HepG2 (cell line): ENCODE data around the gene ATF6. TPM values are rescaled to one million over a fixed set of nuclear protein-coding genes. Genes with fewer than 3 reads are reported as not detected.

Experiments used
- ARNT ChIP-seq: fragments of 450-650 bp; IDR thresholded peaks from 2 replicates; pipeline ENCODE4 v1.6.1; 2017
- CHD2 ChIP-seq: IDR thresholded peaks from 2 replicates; pipeline ENCODE4 v1.6.1; 2011; ENCODE audit warnings: low read depth, low read length, improper control_type of control experiment
- GLI4 ChIP-seq: sonication (generic); formaldehyde crosslinking; IDR thresholded peaks from 2 replicates; pipeline ENCODE4 v1.5.1; 2020; ENCODE audit warnings: missing genetic modification reagents, mild to moderate bottlenecking, moderate library complexity, borderline replicate concordance
- HDAC1 ChIP-seq: sonication (generic); formaldehyde crosslinking; IDR thresholded peaks from 2 replicates; pipeline ENCODE4 v1.5.1; 2020; ENCODE audit warnings: mild to moderate bottlenecking, missing genetic modification reagents
- HNRNPUL1 ChIP-seq: fragments of 200-400 bp; formaldehyde crosslinking; IDR thresholded peaks from 2 replicates; pipeline ENCODE4 v1.6.1; 2017; ENCODE audit warnings: low read depth, mild to moderate bottlenecking, low read length, moderate library complexity
- IKZF4 ChIP-seq: sonication (generic); formaldehyde crosslinking; IDR thresholded peaks from 2 replicates; pipeline ENCODE4 v1.5.1; 2020; ENCODE audit warnings: borderline replicate concordance, mild to moderate bottlenecking, low read depth, missing genetic modification reagents; ENCODE audit errors: not compliant biosample characterization
- NBN ChIP-seq: fragments of 450-650 bp; conservative IDR thresholded peaks from 2 replicates; pipeline ENCODE4 v1.6.1; 2017
- NR2C2 ChIP-seq: sonication (generic); formaldehyde crosslinking; IDR thresholded peaks from 2 replicates; pipeline ENCODE4 v1.4.0; 2020; ENCODE audit warnings: missing genetic modification reagents, mild to moderate bottlenecking, moderate library complexity, borderline replicate concordance
- RBM22 ChIP-seq: fragments of 200-400 bp; formaldehyde crosslinking; optimal IDR thresholded peaks from 2 replicates; pipeline ENCODE3; 2017; ENCODE audit warnings: mild to moderate bottlenecking, low read length, moderate library complexity
- SCMH1 ChIP-seq: sonication (generic); formaldehyde crosslinking; IDR thresholded peaks from 2 replicates; pipeline ENCODE4 v1.9.0; 2021; ENCODE audit warnings: missing genetic modification reagents, mild to moderate bottlenecking, borderline replicate concordance
- SMC3 ChIP-seq: IDR thresholded peaks from 2 replicates; pipeline ENCODE4 v1.6.1; 2011; ENCODE audit warnings: low read length, improper control_type of control experiment
- TGIF2 ChIP-seq: IDR thresholded peaks from 2 replicates; pipeline ENCODE4 v1.6.1; 2016; ENCODE audit warnings: control low read depth, missing compliant biosample characterization
- TOPORS ChIP-seq: sonication (generic); formaldehyde crosslinking; IDR thresholded peaks from 2 replicates; pipeline ENCODE4 v1.8.0; 2023; ENCODE audit warnings: mild to moderate bottlenecking, missing genetic modification reagents
- ZFP1 ChIP-seq: IDR thresholded peaks from 2 replicates; pipeline ENCODE4 v1.6.1; 2016
- ZNF543 ChIP-seq: sonication (generic); formaldehyde crosslinking; IDR thresholded peaks from 2 replicates; pipeline ENCODE4 v1.4.0; 2020; ENCODE audit warnings: mild to moderate bottlenecking, missing genetic modification reagents
- ZNF652 ChIP-seq: IDR thresholded peaks from 2 replicates; pipeline ENCODE4 v1.6.1; 2016; ENCODE audit warnings: low read depth, borderline replicate concordance
- ZNF792 ChIP-seq: IDR thresholded peaks from 2 replicates; pipeline ENCODE4 v1.6.1; 2016
- ZSCAN22 ChIP-seq: sonication (generic); formaldehyde crosslinking; IDR thresholded peaks from 2 replicates; pipeline ENCODE4 v1.4.0; 2020; ENCODE audit warnings: mild to moderate bottlenecking, missing genetic modification reagents
- polyA plus RNA-seq, 8 experiments: library from polyadenylated mRNA; depleted of rRNA in 3 of 8; stranded (reverse) in 7 of 8; unstranded in 1 of 8; fragments of >200 nt; fragmentation: Illumina TruSeq in 4 of 8; extraction: Trizol in 4 of 8; gene quantifications; 2 replicates each; pipeline versions ENCODE4 v1.2.1 to v1.2.3, GENCODE V29; 2011 to 2016; ENCODE audit warnings: low read depth in 4 of 8, missing spikeins in 1 of 8, mixed read lengths in 1 of 8; ENCODE audit not compliant: insufficient read depth in 1 of 8
- total RNA-seq, 5 experiments: library from RNA; depleted of rRNA; stranded (reverse); fragments of >200 nt; fragmentation: Illumina TruSeq; extraction: Trizol; gene quantifications; 2 replicates each; pipeline ENCODE4 v1.2.3, GENCODE V29; 2016; ENCODE audit warnings: low read depth in 1 of 5
- TF ChIP-seq, protein P1 (sequence below): sonication (generic); formaldehyde crosslinking; IDR thresholded peaks from 2 replicates; pipeline ENCODE4 v1.4.0; 2020; ENCODE audit warnings: low read depth, mild to moderate bottlenecking, missing genetic modification reagents
- TF ChIP-seq, protein P2 (sequence below): sonication (generic); formaldehyde crosslinking; IDR thresholded peaks from 2 replicates; pipeline ENCODE4 v1.4.0; 2020; ENCODE audit warnings: missing genetic modification reagents
- TF ChIP-seq, protein P3 (sequence below): sonication (generic); formaldehyde crosslinking; IDR thresholded peaks from 2 replicates; pipeline ENCODE4 v1.4.0; 2020; ENCODE audit warnings: mild to moderate bottlenecking, missing genetic modification reagents
- TF ChIP-seq, protein P4 (sequence below): IDR thresholded peaks from 2 replicates; pipeline ENCODE4 v1.6.1; 2016; ENCODE audit warnings: low read depth
- TF ChIP-seq, protein P5 (sequence below): sonication (generic); formaldehyde crosslinking; conservative IDR thresholded peaks from 2 replicates; pipeline ENCODE4 v1.8.0; 2022; ENCODE audit warnings: mild to moderate bottlenecking, moderate library complexity, missing genetic modification reagents

The ATF6 gene
- total and polyA plus RNA-seq, 2 of the 13 experiments (the other 11 are each of a cell fraction or from before 2014, with no cell fraction given) = 13.2 to 14.5 TPM

DNA sequence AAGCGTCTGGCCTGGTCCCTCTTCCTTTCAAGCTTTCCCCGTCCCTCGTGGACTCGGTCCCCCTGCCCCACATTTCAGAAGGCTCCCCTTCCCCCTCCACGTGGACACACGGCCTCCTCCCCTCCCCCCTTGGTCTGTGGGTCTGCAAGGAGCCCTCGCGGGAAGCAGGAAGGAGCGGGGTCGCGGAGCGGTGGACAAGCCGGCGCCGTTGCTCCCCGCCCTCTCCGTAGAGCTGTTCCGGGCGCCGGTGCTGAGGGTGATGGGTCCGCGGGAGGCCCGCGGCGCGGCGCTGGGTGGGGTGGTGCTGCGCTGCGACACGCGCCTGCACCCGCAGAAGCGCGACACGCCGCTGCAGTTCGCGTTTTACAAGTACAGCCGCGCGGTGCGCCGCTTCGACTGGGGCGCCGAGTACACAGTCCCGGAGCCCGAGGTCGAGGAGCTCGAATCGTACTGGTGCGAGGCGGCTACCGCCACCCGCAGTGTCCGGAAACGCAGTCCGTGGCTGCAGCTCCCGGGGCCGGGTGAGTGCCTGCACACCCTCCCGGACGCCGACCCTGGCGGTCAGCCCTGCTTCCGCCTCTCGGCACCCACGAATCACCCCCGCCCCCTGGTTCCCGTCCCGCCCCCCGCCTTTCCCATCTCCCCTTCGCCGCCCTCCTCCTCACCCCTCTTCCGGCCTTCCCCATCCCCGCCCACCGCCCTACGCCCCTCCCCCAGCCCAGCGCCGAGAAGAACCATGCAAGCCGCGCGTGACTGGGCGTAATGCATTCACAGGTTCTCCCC lies 39.5 kb upstream of the ATF6 start (continued):
- TF ChIP-seq SCMH1 (CRISPR knock-in tag) = no peak
- TF ChIP-seq NR2C2 (CRISPR knock-in tag) = no peak; the same call in 1 of the 2 replicates
- TF ChIP-seq, protein P1, sequence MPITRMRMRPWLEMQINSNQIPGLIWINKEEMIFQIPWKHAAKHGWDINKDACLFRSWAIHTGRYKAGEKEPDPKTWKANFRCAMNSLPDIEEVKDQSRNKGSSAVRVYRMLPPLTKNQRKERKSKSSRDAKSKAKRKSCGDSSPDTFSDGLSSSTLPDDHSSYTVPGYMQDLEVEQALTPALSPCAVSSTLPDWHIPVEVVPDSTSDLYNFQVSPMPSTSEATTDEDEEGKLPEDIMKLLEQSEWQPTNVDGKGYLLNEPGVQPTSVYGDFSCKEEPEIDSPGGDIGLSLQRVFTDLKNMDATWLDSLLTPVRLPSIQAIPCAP (CRISPR knock-in tag) = no peak
- no peak for TF ChIP-seq ZNF543 (CRISPR knock-in tag)
- TF ChIP-seq CHD2 = peak; percentile 71; the same call in 1 of the 2 replicates
- no peak for TF ChIP-seq ZFP1 (CRISPR knock-in tag)
- TF ChIP-seq, protein P2, sequence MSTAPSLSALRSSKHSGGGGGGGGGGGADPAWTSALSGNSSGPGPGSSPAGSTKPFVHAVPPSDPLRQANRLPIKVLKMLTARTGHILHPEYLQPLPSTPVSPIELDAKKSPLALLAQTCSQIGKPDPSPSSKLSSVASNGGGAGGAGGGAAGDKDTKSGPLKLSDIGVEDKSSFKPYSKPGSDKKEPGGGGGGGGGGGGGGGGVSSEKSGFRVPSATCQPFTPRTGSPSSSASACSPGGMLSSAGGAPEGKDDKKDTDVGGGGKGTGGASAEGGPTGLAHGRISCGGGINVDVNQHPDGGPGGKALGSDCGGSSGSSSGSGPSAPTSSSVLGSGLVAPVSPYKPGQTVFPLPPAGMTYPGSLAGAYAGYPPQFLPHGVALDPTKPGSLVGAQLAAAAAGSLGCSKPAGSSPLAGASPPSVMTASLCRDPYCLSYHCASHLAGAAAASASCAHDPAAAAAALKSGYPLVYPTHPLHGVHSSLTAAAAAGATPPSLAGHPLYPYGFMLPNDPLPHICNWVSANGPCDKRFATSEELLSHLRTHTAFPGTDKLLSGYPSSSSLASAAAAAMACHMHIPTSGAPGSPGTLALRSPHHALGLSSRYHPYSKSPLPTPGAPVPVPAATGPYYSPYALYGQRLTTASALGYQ (CRISPR knock-in tag) = no peak
- no peak for TF ChIP-seq TGIF2 (CRISPR knock-in tag)
- TF ChIP-seq, protein P3, sequence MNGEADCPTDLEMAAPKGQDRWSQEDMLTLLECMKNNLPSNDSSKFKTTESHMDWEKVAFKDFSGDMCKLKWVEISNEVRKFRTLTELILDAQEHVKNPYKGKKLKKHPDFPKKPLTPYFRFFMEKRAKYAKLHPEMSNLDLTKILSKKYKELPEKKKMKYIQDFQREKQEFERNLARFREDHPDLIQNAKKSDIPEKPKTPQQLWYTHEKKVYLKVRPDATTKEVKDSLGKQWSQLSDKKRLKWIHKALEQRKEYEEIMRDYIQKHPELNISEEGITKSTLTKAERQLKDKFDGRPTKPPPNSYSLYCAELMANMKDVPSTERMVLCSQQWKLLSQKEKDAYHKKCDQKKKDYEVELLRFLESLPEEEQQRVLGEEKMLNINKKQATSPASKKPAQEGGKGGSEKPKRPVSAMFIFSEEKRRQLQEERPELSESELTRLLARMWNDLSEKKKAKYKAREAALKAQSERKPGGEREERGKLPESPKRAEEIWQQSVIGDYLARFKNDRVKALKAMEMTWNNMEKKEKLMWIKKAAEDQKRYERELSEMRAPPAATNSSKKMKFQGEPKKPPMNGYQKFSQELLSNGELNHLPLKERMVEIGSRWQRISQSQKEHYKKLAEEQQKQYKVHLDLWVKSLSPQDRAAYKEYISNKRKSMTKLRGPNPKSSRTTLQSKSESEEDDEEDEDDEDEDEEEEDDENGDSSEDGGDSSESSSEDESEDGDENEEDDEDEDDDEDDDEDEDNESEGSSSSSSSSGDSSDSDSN = peak; percentile 60
- no peak for TF ChIP-seq TOPORS (CRISPR knock-in tag)
- TF ChIP-seq ZNF792 (CRISPR knock-in tag) = no peak
- no peak for TF ChIP-seq ZNF652 (CRISPR knock-in tag)
- no peak for TF ChIP-seq NBN
- TF ChIP-seq GLI4 = no peak
- peak; percentile 30; the same call in 1 of the 2 replicates for TF ChIP-seq HDAC1 (CRISPR knock-in tag)
- TF ChIP-seq, protein P4, sequence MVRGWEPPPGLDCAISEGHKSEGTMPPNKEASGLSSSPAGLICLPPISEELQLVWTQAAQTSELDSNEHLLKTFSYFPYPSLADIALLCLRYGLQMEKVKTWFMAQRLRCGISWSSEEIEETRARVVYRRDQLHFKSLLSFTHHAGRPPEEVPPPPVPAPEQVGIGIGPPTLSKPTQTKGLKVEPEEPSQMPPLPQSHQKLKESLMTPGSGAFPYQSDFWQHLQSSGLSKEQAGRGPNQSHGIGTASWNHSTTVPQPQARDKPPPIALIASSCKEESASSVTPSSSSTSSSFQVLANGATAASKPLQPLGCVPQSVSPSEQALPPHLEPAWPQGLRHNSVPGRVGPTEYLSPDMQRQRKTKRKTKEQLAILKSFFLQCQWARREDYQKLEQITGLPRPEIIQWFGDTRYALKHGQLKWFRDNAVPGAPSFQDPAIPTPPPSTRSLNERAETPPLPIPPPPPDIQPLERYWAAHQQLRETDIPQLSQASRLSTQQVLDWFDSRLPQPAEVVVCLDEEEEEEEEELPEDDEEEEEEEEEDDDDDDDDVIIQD (CRISPR knock-in tag) = no peak
- TF ChIP-seq ZSCAN22 (CRISPR knock-in tag) = no peak
- no peak for TF ChIP-seq ARNT
- TF ChIP-seq, protein P5, sequence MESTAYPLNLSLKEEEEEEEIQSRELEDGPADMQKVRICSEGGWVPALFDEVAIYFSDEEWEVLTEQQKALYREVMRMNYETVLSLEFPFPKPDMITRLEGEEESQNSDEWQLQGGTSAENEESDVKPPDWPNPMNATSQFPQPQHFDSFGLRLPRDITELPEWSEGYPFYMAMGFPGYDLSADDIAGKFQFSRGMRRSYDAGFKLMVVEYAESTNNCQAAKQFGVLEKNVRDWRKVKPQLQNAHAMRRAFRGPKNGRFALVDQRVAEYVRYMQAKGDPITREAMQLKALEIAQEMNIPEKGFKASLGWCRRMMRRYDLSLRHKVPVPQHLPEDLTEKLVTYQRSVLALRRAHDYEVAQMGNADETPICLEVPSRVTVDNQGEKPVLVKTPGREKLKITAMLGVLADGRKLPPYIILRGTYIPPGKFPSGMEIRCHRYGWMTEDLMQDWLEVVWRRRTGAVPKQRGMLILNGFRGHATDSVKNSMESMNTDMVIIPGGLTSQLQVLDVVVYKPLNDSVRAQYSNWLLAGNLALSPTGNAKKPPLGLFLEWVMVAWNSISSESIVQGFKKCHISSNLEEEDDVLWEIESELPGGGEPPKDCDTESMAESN (CRISPR knock-in tag) = peak; percentile 53; the same call in 1 of the 2 replicates
- TF ChIP-seq HNRNPUL1 = no peak
- no peak for TF ChIP-seq RBM22
- no peak for TF ChIP-seq SMC3
- TF ChIP-seq IKZF4 (CRISPR knock-in tag) = no peak
